H9 (cell line): ENCODE measurements around the gene OR8B4. TPM values are rescaled to one million over a fixed set of nuclear protein-coding genes. Genes with fewer than 3 reads are reported as not detected.

Experiments
- DNase-seq: peaks from one replicate; pipeline ENCODE4 v3.0.0-alpha.2; 2017
- H2AFZ ChIP-seq: one replicate; pipeline ENCODE4 v1.6.1; 2013; ENCODE audit warnings: mild to moderate bottlenecking, low read length, control low read depth, moderate library complexity
- H2AK5ac ChIP-seq: 2 replicates; pipeline ENCODE4 v1.6.1; 2013; ENCODE audit warnings: low read length, control low read depth, mixed read lengths; ENCODE audit not compliant: insufficient read length
- H2BK120ac ChIP-seq: one replicate; pipeline ENCODE4 v1.6.1; 2013; ENCODE audit warnings: low read depth, mild to moderate bottlenecking, low read length, control low read depth, inconsistent platforms; ENCODE audit not compliant: poor library complexity, severe bottlenecking
- H2BK12ac ChIP-seq: 2 replicates; pipeline ENCODE4 v1.6.1; 2013; ENCODE audit warnings: low read length, control low read depth, mixed read lengths, low read depth; ENCODE audit not compliant: insufficient read length
- H2BK15ac ChIP-seq: 2 replicates; pipeline ENCODE4 v1.6.1; 2013; ENCODE audit warnings: low read depth, low read length, control low read depth
- H2BK20ac ChIP-seq: one replicate; pipeline ENCODE4 v1.6.1; 2013; ENCODE audit warnings: low read depth, mild to moderate bottlenecking, low read length, control low read depth, inconsistent platforms; ENCODE audit not compliant: poor library complexity, severe bottlenecking
- H2BK5ac ChIP-seq: 2 replicates; pipeline ENCODE4 v1.6.1; 2013; ENCODE audit warnings: low read length, control low read depth, mixed read lengths; ENCODE audit not compliant: insufficient read length
- H3K14ac ChIP-seq: 2 replicates; pipeline ENCODE4 v1.6.1; 2013; ENCODE audit warnings: low read length, control low read depth; ENCODE audit not compliant: insufficient read depth
- H3K18ac ChIP-seq: 2 replicates; pipeline ENCODE4 v1.6.1; 2013; ENCODE audit warnings: low read depth, mild to moderate bottlenecking, mixed read lengths, low read length, control low read depth; ENCODE audit not compliant: insufficient read length
- H3K23ac ChIP-seq: 2 replicates; pipeline ENCODE4 v1.6.1; 2013; ENCODE audit warnings: low read length, control low read depth, mixed read lengths, low read depth; ENCODE audit not compliant: insufficient read length
- H3K23me2 ChIP-seq: 2 replicates; pipeline ENCODE4 v1.6.1; 2013; ENCODE audit warnings: low read depth, mild to moderate bottlenecking, mixed read lengths, low read length, control low read depth; ENCODE audit not compliant: insufficient read length, poor library complexity, severe bottlenecking
- H3K27ac ChIP-seq: 2 replicates; pipeline ENCODE4 v1.5.1; 2013; ENCODE audit warnings: low read length, control low read depth, mixed read lengths, low read depth; ENCODE audit not compliant: insufficient read length
- H3K27me3 ChIP-seq: 2 replicates; pipeline ENCODE4 v1.6.1; 2013; ENCODE audit warnings: low read length, control low read depth, inconsistent platforms; ENCODE audit not compliant: insufficient read depth
- H3K4ac ChIP-seq: 2 replicates; pipeline ENCODE4 v1.6.1; 2013; ENCODE audit warnings: low read depth, mild to moderate bottlenecking, control low read depth, inconsistent platforms, low read length, moderate library complexity
- H3K4me1 ChIP-seq: 2 replicates; pipeline ENCODE4 v1.6.1; 2013; ENCODE audit warnings: low read length, control low read depth, inconsistent platforms; ENCODE audit not compliant: insufficient read depth
- H3K4me2 ChIP-seq: 2 replicates; pipeline ENCODE4 v1.6.1; 2013; ENCODE audit warnings: low read length, control low read depth, mixed read lengths; ENCODE audit not compliant: insufficient read length, insufficient read depth
- H3K56ac ChIP-seq: 2 replicates; pipeline ENCODE4 v1.6.1; 2013; ENCODE audit warnings: low read depth, mild to moderate bottlenecking, mixed read lengths, low read length, control low read depth; ENCODE audit not compliant: insufficient read length
- H3K79me1 ChIP-seq: 2 replicates; pipeline ENCODE4 v1.6.1; 2013; ENCODE audit warnings: low read depth, mild to moderate bottlenecking, moderate library complexity, low read length, control low read depth, inconsistent platforms; ENCODE audit not compliant: insufficient read depth, poor library complexity, severe bottlenecking
- H3K79me2 ChIP-seq: 2 replicates; pipeline ENCODE4 v1.6.1; 2013; ENCODE audit warnings: low read length, control low read depth, inconsistent platforms; ENCODE audit not compliant: insufficient read depth
- H3K9ac ChIP-seq: 2 replicates; pipeline ENCODE4 v1.6.1; 2013; ENCODE audit warnings: low read length, control low read depth, mixed read lengths; ENCODE audit not compliant: insufficient read length; ENCODE audit errors: extremely low read depth
- H3K9me3 ChIP-seq: one replicate; pipeline ENCODE4 v1.6.1; 2013; ENCODE audit warnings: low read depth, low read length, inconsistent platforms; ENCODE audit not compliant: control insufficient read depth
- H3T11ph ChIP-seq: one replicate; pipeline ENCODE4 v1.6.1; 2013; ENCODE audit warnings: mild to moderate bottlenecking, low read length, control low read depth, inconsistent platforms
- H4K20me1 ChIP-seq: one replicate; pipeline ENCODE4 v1.6.1; 2013; ENCODE audit not compliant: control insufficient read depth, insufficient read length, insufficient read depth
- H4K5ac ChIP-seq: 2 replicates; pipeline ENCODE4 v1.6.1; 2013; ENCODE audit warnings: low read depth, mild to moderate bottlenecking, mixed read lengths, low read length, control low read depth; ENCODE audit not compliant: insufficient read length
- H4K8ac ChIP-seq: replicated peaks from 2 replicates; pipeline ENCODE4 v1.6.1; 2013; ENCODE audit warnings: low read length, control low read depth, mixed read lengths, low read depth; ENCODE audit not compliant: insufficient read length
- H4K91ac ChIP-seq: 2 replicates; pipeline ENCODE4 v1.6.1; 2013; ENCODE audit warnings: low read depth, mild to moderate bottlenecking, moderate library complexity, mixed read lengths, low read length, control low read depth; ENCODE audit not compliant: insufficient read length
- H3K27ac Mint-ChIP-seq, 3 experiments: 2 replicates in 2 of 3; 3 replicates in 1 of 3; pipeline ENCODE4 v1.8.0; 2020 to 2021; ENCODE audit warnings: mixed read lengths in 3 of 3, mild to moderate bottlenecking in 1 of 3, moderate library complexity in 1 of 3
- H3K27me3 Mint-ChIP-seq: 2 replicates; pipeline ENCODE4 v1.8.0; 2021; ENCODE audit warnings: low read depth, mild to moderate bottlenecking, moderate library complexity, mixed read lengths
- H3K36me3 Mint-ChIP-seq, 3 experiments: 2 replicates in 2 of 3; 3 replicates in 1 of 3; pipeline ENCODE4 v1.8.0; 2020 to 2021; ENCODE audit warnings: low read depth in 3 of 3, mixed read lengths in 3 of 3; ENCODE audit not compliant: insufficient read depth in 1 of 3
- H3K4me1 Mint-ChIP-seq, 2 experiments: 2 replicates each; pipeline ENCODE4 v1.8.0; 2020; ENCODE audit warnings: mixed read lengths in 2 of 2
- H3K4me3 Mint-ChIP-seq, 2 experiments: 2 replicates in 1 of 2; 3 replicates in 1 of 2; pipeline ENCODE4 v1.8.0; 2020 to 2021; ENCODE audit warnings: mild to moderate bottlenecking in 2 of 2, mixed read lengths in 2 of 2, moderate library complexity in 1 of 2
- H3K9me3 Mint-ChIP-seq, 2 experiments: 2 replicates in 1 of 2; 3 replicates in 1 of 2; pipeline ENCODE4 v1.8.0; 2020; ENCODE audit warnings: mild to moderate bottlenecking in 2 of 2, mixed read lengths in 2 of 2, moderate library complexity in 1 of 2
- CTCF ChIP-seq: fragments of 200-600 bp; sonication (generic); conservative IDR thresholded peaks from 3 replicates; pipeline ENCODE4 v1.8.0; 2021; ENCODE audit warnings: antibody characterized with exemption, mild to moderate bottlenecking
- WGBS: extraction: QIAGEN DNeasy Blood & Tissue Kit; methylation state at CpG from one replicate; pipeline ENCODE4 v1.1.7; 2013; ENCODE audit warnings: missing lambda C conversion rate, low lambda C conversion rate, mixed read lengths; ENCODE audit not compliant: insufficient read length; ENCODE audit errors: extremely low coverage; 5-methylcytosine and 5-hydroxymethylcytosine counted together
- total RNA-seq: library from RNA; stranded (reverse); gene quantifications from 2 replicates; pipeline ENCODE4 v1.2.1, GENCODE V29; 2021

The OR8B4 gene
- total RNA-seq, 1 experiment from 2014 or later = not detected

GRCh38 chr11:124409906-124410305 is 14.8 kb downstream of the OR8B4 start:
- H3K79me2 ChIP-seq = no peaks in the 10 kb centered on the region
- no peak overlapping the region for H2BK12ac ChIP-seq
- no peak overlapping the region for H2AFZ ChIP-seq
- no peaks in the 10 kb centered on the region for H3K36me3 Mint-ChIP-seq
- no peak overlapping the region for H3K56ac ChIP-seq
- H2AK5ac ChIP-seq = no peak overlapping the region
- no peak overlapping the region for H3K4ac ChIP-seq
- H4K5ac ChIP-seq = no peak overlapping the region
- H3K18ac ChIP-seq = no peak overlapping the region
- no peak overlapping the region for H2BK15ac ChIP-seq
- no peak overlapping the region for H4K8ac ChIP-seq
- H3K79me1 ChIP-seq = no peaks in the 10 kb centered on the region
- H3K4me1 ChIP-seq = no peaks in the 10 kb centered on the region
- no peak overlapping the region for H3K14ac ChIP-seq
- no peaks in the 10 kb centered on the region for H4K20me1 ChIP-seq
- no peaks in the 10 kb centered on the region for H3K9me3 ChIP-seq
- H3K23ac ChIP-seq = no peak overlapping the region
- no peaks in the 10 kb centered on the region for H3K4me1 Mint-ChIP-seq
- H4K91ac ChIP-seq = no peak overlapping the region
- H2BK5ac ChIP-seq = no peak overlapping the region
- H3K27me3 Mint-ChIP-seq = peaks cover 3% of the 10 kb centered on the region
- no peak overlapping the region for H3K4me3 Mint-ChIP-seq
- H3K27ac ChIP-seq = no peak overlapping the region
- no peak overlapping the region for H3K27ac Mint-ChIP-seq
- no peaks in the 10 kb centered on the region for H3K23me2 ChIP-seq
- H3K4me2 ChIP-seq = no peak overlapping the region
- H3K9me3 Mint-ChIP-seq = no peaks in the 10 kb centered on the region
- no peak overlapping the region for H2BK120ac ChIP-seq
- no peaks in the 10 kb centered on the region for H3K27me3 ChIP-seq
- no peak overlapping the region for H2BK20ac ChIP-seq
- DNase-seq = no peak
- no peak overlapping the region for H3K9ac ChIP-seq
- TF ChIP-seq CTCF = no peak
- H3T11ph ChIP-seq = no peak overlapping the region
- no CpG with 5 or more reads among the region's 7 CpGs for WGBS
